Left hindlimb (tissue), 1 donor: ENCODE measurements around the gene SRPX.

Source experiments
- DNase-seq: peaks from one replicate; pipeline ENCODE4 v3.0.0-alpha.2; 2018

Gene SRPX

GRCh38 chrX:38138157-38138891 lies 82.3 kb downstream of the SRPX start:
- no peak for DNase-seq

- DNase-seq, result no peak
Observed at GRCh38 chrX:38129366-38129765, 91.3 kb downstream of the SRPX start.

- DNase-seq, result no peak
Observed at GRCh38 chrX:38127961-38128360, 92.7 kb downstream of the SRPX start.

GRCh38 chrX:38126179-38126578 lies 94.5 kb downstream of the SRPX start:
- DNase-seq, result no peak

- DNase-seq, result no peak
Observed at GRCh38 chrX:38124000-38124399, 96.7 kb downstream of the SRPX start.

- DNase-seq, result peak; percentile 26
Observed at GRCh38 chrX:38117485-38117884, 103.2 kb downstream of the SRPX start.

- DNase-seq, result no peak
Observed at GRCh38 chrX:38116706-38117105, 104.0 kb downstream of the SRPX start.

- DNase-seq, result no peak
Observed at GRCh38 chrX:38112566-38112965, 108.1 kb downstream of the SRPX start.

- no peak for DNase-seq
Observed at GRCh38 chrX:38111196-38111595, 109.5 kb downstream of the SRPX start.

- no peak for DNase-seq
Observed at GRCh38 chrX:38110231-38110630, 110.4 kb downstream of the SRPX start.

GRCh38 chrX:38109042-38109898 lies 111.4 kb downstream of the SRPX start:
- DNase-seq, result no peak

GRCh38 chrX:38108364-38108763 lies 112.3 kb downstream of the SRPX start:
- DNase-seq, result no peak

GRCh38 chrX:38106991-38107655 lies 113.5 kb downstream of the SRPX start:
- DNase-seq, result no peak

- no peak for DNase-seq
Observed at GRCh38 chrX:38105216-38105725, 115.4 kb downstream of the SRPX start.

GRCh38 chrX:38103857-38104812 lies 116.5 kb downstream of the SRPX start:
- no peak for DNase-seq

GRCh38 chrX:38102875-38103274 lies 117.8 kb downstream of the SRPX start:
- DNase-seq, result no peak

- no peak for DNase-seq
Observed at GRCh38 chrX:38102240-38102639, 118.4 kb downstream of the SRPX start.

- DNase-seq, result no peak
Observed at GRCh38 chrX:38099688-38100087, 121.0 kb downstream of the SRPX start.
